Ovary (tissue), 9 donors: ENCODE data around the gene KIZ. TPM values are rescaled to one million over a fixed set of nuclear protein-coding genes. Genes with fewer than 3 reads are reported as not detected.

ENCODE experiments used
- DNase-seq, 5 donors: peaks; one replicate each; pipeline ENCODE4 v3.0.0-alpha.2; 2019 to 2020
- H3K27ac ChIP-seq, 2 donors: fragments of 200-600 bp; one replicate each; pipeline versions ENCODE4 v1.5.1 to v1.8.0; 2019 to 2022
- H3K27me3 ChIP-seq: fragments of 200-600 bp; one replicate; pipeline ENCODE4 v1.8.0; 2022
- H3K36me3 ChIP-seq: fragments of 200-600 bp; sonication (generic); one replicate; pipeline ENCODE4 v1.5.1; 2019
- H3K4me1 ChIP-seq: one replicate; pipeline ENCODE4 v1.8.1; 2013; ENCODE audit warnings: mild to moderate bottlenecking, moderate library complexity; ENCODE audit not compliant: insufficient read depth
- H3K4me3 ChIP-seq: fragments of 200-600 bp; sonication (generic); one replicate; pipeline ENCODE4 v1.5.1; 2017
- H3K9me3 ChIP-seq, 2 donors: fragments of 200-600 bp in 1 of 2; sonication (generic) in 1 of 2; one replicate each; pipeline versions ENCODE4 v1.5.1 to v1.8.1; 2013 to 2019; ENCODE audit warnings: mild to moderate bottlenecking in 1 of 2, moderate library complexity in 1 of 2
- EP300 ChIP-seq: sonication (generic); formaldehyde crosslinking; IDR thresholded peaks from one replicate; pipeline ENCODE4 v1.6.1; 2017; ENCODE audit warnings: antibody characterized with exemption
- POLR2A ChIP-seq: fragments of 450-650 bp; IDR thresholded peaks from one replicate; pipeline ENCODE4 v1.6.1; 2017; ENCODE audit warnings: antibody characterized with exemption, mild to moderate bottlenecking, moderate library complexity
- WGBS, 3 donors: extraction: QIAGEN DNeasy Blood & Tissue Kit in 1 of 3; methylation state at CpG; one replicate each; pipeline versions ENCODE4 v1.1.5 to v1.1.7; 2013 to 2017; 5-methylcytosine and 5-hydroxymethylcytosine counted together
- intact Hi-C, 4 donors: fragments of 100-400 bp; cut with DNase I; formaldehyde crosslinking; loops; one replicate each; pipeline versions ENCODE4 v1.11.0 to v1.15.1; 2022 to 2023
- polyA plus RNA-seq, 2 donors: library from polyadenylated mRNA; stranded (reverse); fragments of 200-250 nt in 1 of 2; fragments of 350-450 nt in 1 of 2; fragmentation: Illumina TruSeq in 1 of 2; extraction: RNeasy Lipid Tissue Mini Kit (QIAGEN cat#74804) in 1 of 2; gene quantifications; one replicate each; pipeline ENCODE4 v1.2.3, GENCODE V29; 2013 to 2014
- total RNA-seq, 7 donors: library from RNA; depleted of rRNA in 2 of 7; stranded (reverse); fragments of >200 nt in 2 of 7; fragmentation: NEBNext Ultra II Directional in 3 of 7; extraction: Animal tissue kit (Norgen Biotek cat#: 25700) in 3 of 7; gene quantifications; one replicate each; pipeline versions ENCODE4 v1.1.0 to v1.2.4, GENCODE V29; 2016 to 2023
- TF ChIP-seq, protein P1 (sequence below), 3 donors: fragments of 450-650 bp in 2 of 3; fragments of 200-600 bp in 1 of 3; IDR thresholded peaks; one replicate each; pipeline versions ENCODE4 v1.5.1 to v1.8.0; 2016 to 2022; ENCODE audit warnings: antibody characterized with exemption in 3 of 3, mild to moderate bottlenecking in 1 of 3
- donor health status: DM: no; HTN: no; CAD: no; lungs with moderate emphysema.
- donor health status: DM: no; HTN: no; CAD: no.
- donor health status: Bipolar disorder and iron deficiency.
- donor health status: DM: yes; HTN: yes; CAD: no.
- donor health status: DM: no; HTN: no; CAD: no.
- donor health status: DM: yes; HTN: yes; CAD: no.

The KIZ gene
- total and polyA plus RNA-seq, 9 donors: 20.5 to 59.5 (median 42.1) TPM

DNA sequence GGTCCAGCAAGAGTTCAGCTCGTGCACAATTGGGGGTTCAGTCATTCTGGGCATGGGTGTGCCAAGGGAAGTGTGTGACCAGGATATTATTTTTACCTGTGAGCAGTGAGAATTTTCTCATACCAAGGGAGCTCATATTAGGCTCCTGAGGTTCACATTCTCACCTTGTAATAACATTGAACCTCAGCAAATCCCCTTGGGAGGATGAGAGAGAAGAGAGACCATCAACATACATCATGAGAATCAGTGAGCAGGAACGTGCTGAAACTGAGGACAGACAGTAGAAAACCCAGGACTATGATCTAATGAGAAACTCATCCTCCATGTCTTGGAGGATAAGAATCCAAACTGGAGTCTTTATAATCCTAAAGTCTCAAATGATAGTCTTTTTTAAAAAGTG lies 143.9 kb downstream of the KIZ start:
- no peaks in the 10 kb centered on the region for H3K36me3 ChIP-seq
- no peak overlapping the region for H3K4me3 ChIP-seq
- intact Hi-C loops: no loop called here
- H3K27me3 ChIP-seq: no peaks in the 10 kb centered on the region
- H3K27ac ChIP-seq: no peak overlapping the region
- H3K4me1 ChIP-seq: no peaks in the 10 kb centered on the region
- WGBS, 3 donors: 52 to 66% (median 53%) methylated on average over 2 of the region's 2 CpGs
- TF ChIP-seq EP300: no peak
- no peak for TF ChIP-seq POLR2A
- TF ChIP-seq, protein P1, sequence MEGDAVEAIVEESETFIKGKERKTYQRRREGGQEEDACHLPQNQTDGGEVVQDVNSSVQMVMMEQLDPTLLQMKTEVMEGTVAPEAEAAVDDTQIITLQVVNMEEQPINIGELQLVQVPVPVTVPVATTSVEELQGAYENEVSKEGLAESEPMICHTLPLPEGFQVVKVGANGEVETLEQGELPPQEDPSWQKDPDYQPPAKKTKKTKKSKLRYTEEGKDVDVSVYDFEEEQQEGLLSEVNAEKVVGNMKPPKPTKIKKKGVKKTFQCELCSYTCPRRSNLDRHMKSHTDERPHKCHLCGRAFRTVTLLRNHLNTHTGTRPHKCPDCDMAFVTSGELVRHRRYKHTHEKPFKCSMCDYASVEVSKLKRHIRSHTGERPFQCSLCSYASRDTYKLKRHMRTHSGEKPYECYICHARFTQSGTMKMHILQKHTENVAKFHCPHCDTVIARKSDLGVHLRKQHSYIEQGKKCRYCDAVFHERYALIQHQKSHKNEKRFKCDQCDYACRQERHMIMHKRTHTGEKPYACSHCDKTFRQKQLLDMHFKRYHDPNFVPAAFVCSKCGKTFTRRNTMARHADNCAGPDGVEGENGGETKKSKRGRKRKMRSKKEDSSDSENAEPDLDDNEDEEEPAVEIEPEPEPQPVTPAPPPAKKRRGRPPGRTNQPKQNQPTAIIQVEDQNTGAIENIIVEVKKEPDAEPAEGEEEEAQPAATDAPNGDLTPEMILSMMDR (IDR thresholded peaks at IDR 0.05): no peak
- no peaks in the 10 kb centered on the region for H3K9me3 ChIP-seq
- no peak for DNase-seq

GRCh38 chr20:21270806-21271205 lies 144.9 kb downstream of the KIZ start:
- TF ChIP-seq EP300 (no peak), POLR2A (no peak)
- TF ChIP-seq, protein P1 (IDR thresholded peaks at IDR 0.05): no peak
- 87 to 91% (median 90%) methylated on average over 8 of the region's 8 CpGs for WGBS, 3 donors
- no peaks in the 10 kb centered on the region for H3K27me3 ChIP-seq
- no peaks in the 10 kb centered on the region for H3K4me1 ChIP-seq
- H3K4me3 ChIP-seq: no peak overlapping the region
- DNase-seq: no peak
- no peaks in the 10 kb centered on the region for H3K9me3 ChIP-seq
- no peaks in the 10 kb centered on the region for H3K36me3 ChIP-seq
- intact Hi-C loops: no loop called here
- H3K27ac ChIP-seq: no peak overlapping the region

DNA sequence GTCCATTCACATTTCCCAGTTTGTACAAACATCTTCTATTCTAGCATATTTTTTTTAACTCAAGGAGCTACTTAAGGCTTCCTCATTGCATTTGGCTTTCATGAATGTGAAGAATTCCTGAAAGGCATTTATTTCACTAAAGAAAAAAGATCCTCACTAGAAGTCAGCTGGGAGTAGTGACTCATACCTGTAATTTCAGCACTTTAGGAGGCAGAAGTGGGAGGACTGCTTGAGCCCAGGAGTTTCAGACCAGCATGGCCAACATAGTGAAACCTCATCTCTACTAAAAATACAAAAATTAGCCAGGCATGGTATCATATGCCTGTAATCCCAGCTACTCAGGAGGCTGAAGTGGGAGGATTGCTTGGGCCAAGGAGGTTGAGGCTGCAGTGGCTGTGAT lies 146.4 kb downstream of the KIZ start:
- TF ChIP-seq EP300 (no peak), POLR2A (no peak)
- TF ChIP-seq, protein P1 (IDR thresholded peaks at IDR 0.05): no peak
- intact Hi-C loops: no loop called here

DNA sequence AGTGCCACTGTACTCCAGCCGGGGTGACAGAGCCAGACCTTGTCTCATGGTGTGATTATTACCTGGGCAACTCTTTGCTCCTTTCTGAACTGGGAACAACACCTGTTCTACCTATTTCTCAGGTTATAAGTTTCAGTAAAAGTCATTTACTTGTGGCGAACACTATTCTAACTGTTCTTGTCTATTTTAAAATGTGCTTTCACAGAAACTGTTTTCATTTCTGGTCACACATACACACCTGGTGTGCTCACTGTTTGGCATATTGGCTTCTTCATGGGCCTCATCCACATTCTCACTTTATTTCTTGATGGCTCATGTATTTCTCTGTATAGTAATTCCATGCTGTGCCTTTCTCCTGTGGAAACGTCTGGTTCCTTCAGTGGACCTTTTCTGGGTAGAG lies 146.8 kb downstream of the KIZ start:
- no peak overlapping the region for H3K27ac ChIP-seq
- no peak overlapping the region for H3K4me3 ChIP-seq
- DNase-seq: no peak
- no peaks in the 10 kb centered on the region for H3K4me1 ChIP-seq
- intact Hi-C loops: no loop called here
- H3K27me3 ChIP-seq: no peaks in the 10 kb centered on the region
- WGBS, 3 donors: 79 to 83% (median 79%) methylated on average over 3 of the region's 3 CpGs
- H3K9me3 ChIP-seq: no peaks in the 10 kb centered on the region
- H3K36me3 ChIP-seq: no peaks in the 10 kb centered on the region
- TF ChIP-seq POLR2A (no peak), EP300 (no peak)
- TF ChIP-seq, protein P1 (IDR thresholded peaks at IDR 0.05): no peak

More for the DNA sequence above, 146.4 kb downstream of the KIZ start:
- Histone ChIP-seq H3K4me3 (no peak overlapping the region), H3K4me1 (no peaks in the 10 kb centered on the region), H3K27ac (no peak overlapping the region), H3K9me3 (no peaks in the 10 kb centered on the region), H3K27me3 (no peaks in the 10 kb centered on the region), H3K36me3 (no peaks in the 10 kb centered on the region)
- no peak for DNase-seq
